GM12878 (cell line): Measurements from ENCODE around the gene NDST3. TPM values are rescaled to one million over a fixed set of nuclear protein-coding genes. Genes with fewer than 3 reads are reported as not detected.

Experiments used
- ATAC-seq: fragments of 200-7000 bp; cut with Tn5 transposase; 3 replicates; pipeline ENCODE4 v1.9.1; 2020; ENCODE audit warnings: mild to moderate bottlenecking, moderate library complexity
- BruUV-seq: library from RNA; stranded (reverse); fragments of 400-500 nt; replicated peaks from 2 replicates; lab custom pipeline; 2021; lab: Mats Ljungman, UMichigan
- CTCF ChIA-PET: fragments of 300-600 bp; sonication (Branson Sonifier 250); formaldehyde crosslinking; extraction: SDS; loops from one replicate; lab custom pipeline; 2021; ENCODE audit warnings: inconsistent platforms; lab: Yijun Ruan, JAX
- POLR2A ChIA-PET: fragments of 350-600 bp; formaldehyde crosslinking; extraction: SDS; loops from one replicate; lab custom pipeline; 2021; ENCODE audit warnings: inconsistent platforms; lab: Charles Lee
- RAD21 ChIA-PET: fragments of 300-600 bp; sonication (Branson Sonifier 250); formaldehyde crosslinking; loops from one replicate; lab custom pipeline; 2023; ENCODE audit warnings: antibody characterized with exemption; ENCODE audit not compliant: unreplicated experiment; lab: Charles Lee
- SMC1A ChIA-PET: fragments of 300-600 bp; sonication (Branson Sonifier 250); formaldehyde crosslinking; loops from one replicate; lab custom pipeline; 2023; ENCODE audit not compliant: unreplicated experiment, uncharacterized antibody; lab: Charles Lee
- DNase-seq: peaks from one replicate; pipeline ENCODE4 v3.0.0-alpha.2; 2011; ENCODE audit warnings: low read depth, low spot score
- FAIRE-seq: peaks from 3 replicates; lab custom pipeline; 2011; peaks lifted over from hg19 to GRCh38; lab: Jason Lieb, UNC
- H2AFZ ChIP-seq: 2 replicates; pipeline ENCODE4 v1.6.0; 2011; ENCODE audit warnings: low read depth, low read length, control low read depth; ENCODE audit not compliant: control insufficient read depth
- H3K27ac ChIP-seq: 2 replicates; pipeline ENCODE4 v1.5.1; 2011; ENCODE audit warnings: control low read depth; ENCODE audit not compliant: control insufficient read depth, insufficient read depth
- H3K27me3 ChIP-seq, 2 experiments: replicated peaks in 1 of 2; 2 replicates each; pipeline versions ENCODE4 v1.6.0 to v1.6.1; 2011; ENCODE audit warnings: low read length in 1 of 2; ENCODE audit not compliant: control insufficient read depth in 2 of 2, insufficient read depth in 2 of 2
- H3K36me3 ChIP-seq, 2 experiments: 2 replicates each; pipeline ENCODE4 v1.5.1; 2011; ENCODE audit warnings: low read length in 1 of 2; ENCODE audit not compliant: control insufficient read depth in 2 of 2, insufficient read depth in 2 of 2
- H3K4me1 ChIP-seq: 2 replicates; pipeline ENCODE4 v1.6.1; 2011; ENCODE audit warnings: mild to moderate bottlenecking, low read length, moderate library complexity, mixed read lengths; ENCODE audit not compliant: control insufficient read depth, insufficient read depth
- H3K4me2 ChIP-seq: 2 replicates; pipeline ENCODE4 v1.6.0; 2011; ENCODE audit warnings: control low read depth; ENCODE audit not compliant: control insufficient read depth, insufficient read depth
- H3K4me3 ChIP-seq: fragments of 200-600 bp; sonication (generic); 2 replicates; pipeline ENCODE4 v1.5.1; 2016
- H3K79me2 ChIP-seq: 2 replicates; pipeline ENCODE4 v1.6.0; 2011; ENCODE audit warnings: low read length; ENCODE audit not compliant: control insufficient read depth, insufficient read depth
- H3K9ac ChIP-seq: 2 replicates; pipeline ENCODE4 v1.8.0; 2011; ENCODE audit warnings: low read length, control low read depth, mixed read lengths; ENCODE audit not compliant: control insufficient read depth, insufficient read depth
- H3K9me3 ChIP-seq: replicated peaks from 3 replicates; pipeline ENCODE4 v1.5.1; 2011; ENCODE audit warnings: mild to moderate bottlenecking, low read length; ENCODE audit not compliant: control insufficient read depth, insufficient read depth
- H4K20me1 ChIP-seq: 2 replicates; pipeline ENCODE4 v1.6.0; 2011; ENCODE audit not compliant: control insufficient read depth, insufficient read depth
- BHLHE40 ChIP-seq, 2 experiments: fragments of 450-650 bp in 1 of 2; IDR thresholded peaks; 2 replicates each; pipeline ENCODE4 v1.6.1; 2011 to 2017; ENCODE audit warnings: low read depth in 2 of 2, borderline replicate concordance in 1 of 2, improper control_type of control experiment in 1 of 2, low read length in 1 of 2, mild to moderate bottlenecking in 1 of 2
- BRCA1 ChIP-seq: IDR thresholded peaks from 2 replicates; pipeline ENCODE4 v1.6.1; 2011; ENCODE audit warnings: low read depth, low read length, improper control_type of control experiment
- NR2C1 ChIP-seq: fragments of 450-650 bp; IDR thresholded peaks from 2 replicates; pipeline ENCODE4 v1.6.1; 2017; ENCODE audit warnings: antibody characterized with exemption, mild to moderate bottlenecking, moderate library complexity
- NR2F1 ChIP-seq: fragments of 450-650 bp; conservative IDR thresholded peaks from 2 replicates; pipeline ENCODE4 v1.6.1; 2017; ENCODE audit warnings: mild to moderate bottlenecking
- POLR2A ChIP-seq: IDR thresholded peaks from 2 replicates; pipeline ENCODE4 v1.6.1; 2011; ENCODE audit warnings: low read depth, mild to moderate bottlenecking, low read length
- RAD51 ChIP-seq: fragments of 450-650 bp; IDR thresholded peaks from 2 replicates; pipeline ENCODE4 v1.6.1; 2016; ENCODE audit warnings: moderate library complexity, mild to moderate bottlenecking, inconsistent platforms
- RFX5 ChIP-seq: IDR thresholded peaks from 2 replicates; pipeline ENCODE4 v1.6.1; 2011; ENCODE audit warnings: low read depth, low read length, improper control_type of control experiment
- SMC3 ChIP-seq: IDR thresholded peaks from 2 replicates; pipeline ENCODE4 v1.6.1; 2011; ENCODE audit warnings: low read length, improper control_type of control experiment, borderline replicate concordance
- SPI1 ChIP-seq: IDR thresholded peaks from 2 replicates; pipeline ENCODE4 v1.6.1; 2011; ENCODE audit warnings: low read depth, mild to moderate bottlenecking, low read length, moderate library complexity, borderline replicate concordance; ENCODE audit not compliant: insufficient read depth
- SUZ12 ChIP-seq: fragments of 200-600 bp; sonication (generic); IDR thresholded peaks from one replicate; pipeline ENCODE4 v1.6.1; 2018; ENCODE audit warnings: antibody characterized with exemption, mild to moderate bottlenecking; ENCODE audit not compliant: unreplicated experiment
- USF1 ChIP-seq: IDR thresholded peaks from 2 replicates; pipeline ENCODE4 v1.6.1; 2011; ENCODE audit warnings: borderline replicate concordance, low read depth, mild to moderate bottlenecking, moderate library complexity, mixed read lengths, low read length; ENCODE audit not compliant: insufficient read depth; ENCODE audit errors: extremely low read length
- YY1 ChIP-seq: IDR thresholded peaks from 2 replicates; pipeline ENCODE4 v1.6.1; 2011; ENCODE audit warnings: low read depth, mild to moderate bottlenecking, low read length
- ZZZ3 ChIP-seq: IDR thresholded peaks from 2 replicates; pipeline ENCODE4 v1.6.1; 2011; ENCODE audit warnings: low read depth; ENCODE audit not compliant: control insufficient read depth, insufficient read length
- WGBS: methylation state at CpG from one replicate; pipeline ENCODE4 v1.1.6; 2016; ENCODE audit warnings: low lambda C conversion rate; ENCODE audit not compliant: insufficient replicate concordance, insufficient coverage; ENCODE audit errors: missing lambda C conversion rate; 5-methylcytosine and 5-hydroxymethylcytosine counted together
- in situ Hi-C: fragments of 300-500 bp; cut with MboI; formaldehyde crosslinking; loops from 9 replicates; pipeline ENCODE4 v1.14.3; 2018; ENCODE audit warnings: mixed read lengths
- intact Hi-C: fragments of 100-400 bp; cut with micrococcal nuclease; formaldehyde crosslinking; loops from one replicate; pipeline ENCODE4 v1.14.2; 2022; ENCODE audit not compliant: unreplicated experiment
- polyA plus RNA-seq, 11 experiments: library from polyadenylated mRNA; depleted of rRNA in 4 of 11; unstranded in 6 of 11; stranded (reverse) in 5 of 11; fragments of >200 nt; fragmentation: Nextera tagmentation in 4 of 11; fragmentation: Illumina TruSeq in 1 of 11; extraction: Ambion mirVana in 4 of 11; extraction: Trizol in 1 of 11; gene quantifications; 1 replicate in 1 of 11; 2 replicates in 10 of 11; pipeline versions ENCODE4 v1.2.1 to v1.2.3, GENCODE V29; 2011 to 2016; ENCODE audit warnings: inconsistent platforms in 2 of 11, missing spikeins in 2 of 11, low read depth in 1 of 11
- total RNA-seq, 4 experiments: library from RNA; depleted of rRNA in 3 of 4; stranded (reverse); fragments of >200 nt in 3 of 4; fragmentation: Illumina TruSeq in 1 of 4; extraction: Trizol in 1 of 4; gene quantifications; 2 replicates each; pipeline versions ENCODE4 v1.2.1 to v1.2.3, GENCODE V29; 2013 to 2021
- TF ChIP-seq, protein P1 (sequence below): IDR thresholded peaks from 2 replicates; pipeline ENCODE4 v1.6.1; 2012; ENCODE audit warnings: low read depth, low read length, improper control_type of control experiment

NDST3 gene
- total and polyA plus RNA-seq, 10 of the 15 experiments (the other 5 are each of a cell fraction or from before 2014, with no cell fraction given), result 0.03 TPM; not detected in 8

DNA sequence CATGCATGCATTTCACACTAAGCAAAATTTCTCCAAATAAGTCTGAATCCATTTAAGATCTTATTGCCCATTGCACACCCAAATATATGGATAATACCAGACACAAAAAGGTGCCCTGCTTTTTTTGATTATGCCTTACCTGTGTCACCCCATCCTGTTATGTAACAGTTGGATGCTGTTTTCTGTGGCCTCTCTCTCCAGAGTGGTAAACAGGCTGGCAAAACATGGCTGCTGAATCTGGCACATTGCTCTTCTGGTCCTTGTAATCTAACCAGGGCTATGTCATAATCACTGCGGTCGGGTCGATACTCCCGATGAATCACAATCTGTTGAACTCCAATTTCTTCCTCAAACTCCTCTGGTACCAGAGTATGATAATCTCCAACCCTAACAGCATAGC lies 248.4 kb downstream of the NDST3 start:
- H3K27me3 ChIP-seq, result no peaks in the 10 kb centered on the region
- WGBS, result 5% methylated on average over 4 of the region's 4 CpGs
- in situ Hi-C loops, result loop anchor here (10.0 kb wide), 2 partner anchors 302 to 402 kb away; partner anchors contain the start of gene METTL14
- no peak overlapping the region for H3K9ac ChIP-seq
- intact Hi-C loops, result loop anchor here (10.0 kb wide), 1 partner anchor 132 kb away; no protein-coding TSS in a partner anchor
- H4K20me1 ChIP-seq, result no peaks in the 10 kb centered on the region
- no peak for ATAC-seq
- TF ChIP-seq SMC3, result no peak
- TF ChIP-seq, all 136 proteins: peak for 0
- no TSS peak for BruUV-seq
- SMC1A ChIA-PET, result interaction anchor here (1.2 kb wide), 1 partner anchor 70 kb away, joined by 3 read pairs; the partner anchor contains the start of gene PRSS12
- DNase-seq (no peak), FAIRE-seq (no peak)
- H3K4me2 ChIP-seq, result no peak overlapping the region
- H3K36me3 ChIP-seq, result peaks cover 0 to 5% of the 10 kb centered on the region in 2 experiments; a peak in 2 of 4 replicates
- H3K27ac ChIP-seq, result no peak overlapping the region
- CTCF ChIA-PET, result interaction anchor here (2.0 kb wide), 1 partner anchor 12 kb away, joined by 4 read pairs; no protein-coding TSS in a partner anchor
- H3K9me3 ChIP-seq, result no peaks in the 10 kb centered on the region
- H3K4me1 ChIP-seq, result peaks cover 13% of the 10 kb centered on the region; the same call in 1 of the 2 replicates
- RAD21 ChIA-PET, result no interaction called here
- no peak overlapping the region for H3K4me3 ChIP-seq
- POLR2A ChIA-PET, result no interaction called here
- no peak overlapping the region for H2AFZ ChIP-seq
- peaks cover 26% of the 10 kb centered on the region for H3K79me2 ChIP-seq

- WGBS, result 4% methylated on average over 3 of the region's 3 CpGs
- H4K20me1 ChIP-seq, result no peaks in the 10 kb centered on the region
- POLR2A ChIA-PET, result interaction anchor here (1.0 kb wide), 1 partner anchor 401 kb away, joined by 3 read pairs; the partner anchor contains the start of gene METTL14
- intact Hi-C loops (loop anchor here (10.0 kb wide), 1 partner anchor 131 kb away; no protein-coding TSS in a partner anchor), in situ Hi-C loops (loop anchor here (10.0 kb wide), 2 partner anchors 301 to 401 kb away; partner anchors contain the start of gene METTL14)
- H3K36me3 ChIP-seq, result peaks cover 0 to 5% of the 10 kb centered on the region in 2 experiments; a peak in 2 of 4 replicates
- TF ChIP-seq SPI1 (peak; percentile 17; the same call in 1 of the 2 replicates), RFX5 (no peak), NR2C1 (peak; percentile 39; the same call in 1 of the 2 replicates), BHLHE40 (IDR thresholded peaks at IDR 0.05; ENCODE audit: borderline replicate concordance in 1 of 2, low read depth in 2 of 2, low read length in 1 of 2) (peak in 1 of 2 experiments; percentile 63; a peak in 1 of 4 replicates), POLR2A (no peak), ZZZ3 (no peak), BRCA1 (no peak), YY1 (peak; percentile 83), NR2F1 (peak; percentile 46; the same call in 1 of the 2 replicates), RAD51 (peak; percentile 90), SUZ12 (no peak), USF1 (peak; percentile 65)
- TF ChIP-seq, protein P1, sequence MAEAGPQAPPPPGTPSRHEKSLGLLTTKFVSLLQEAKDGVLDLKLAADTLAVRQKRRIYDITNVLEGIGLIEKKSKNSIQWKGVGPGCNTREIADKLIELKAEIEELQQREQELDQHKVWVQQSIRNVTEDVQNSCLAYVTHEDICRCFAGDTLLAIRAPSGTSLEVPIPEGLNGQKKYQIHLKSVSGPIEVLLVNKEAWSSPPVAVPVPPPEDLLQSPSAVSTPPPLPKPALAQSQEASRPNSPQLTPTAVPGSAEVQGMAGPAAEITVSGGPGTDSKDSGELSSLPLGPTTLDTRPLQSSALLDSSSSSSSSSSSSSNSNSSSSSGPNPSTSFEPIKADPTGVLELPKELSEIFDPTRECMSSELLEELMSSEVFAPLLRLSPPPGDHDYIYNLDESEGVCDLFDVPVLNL, result no peak
- DNase-seq (no peak), ATAC-seq (peak; percentile 56), FAIRE-seq (peak; percentile 18)
- no peak overlapping the region for H3K9ac ChIP-seq
- H3K27me3 ChIP-seq, result no peaks in the 10 kb centered on the region
- SMC1A ChIA-PET, result interaction anchor here (1.2 to 1.9 kb wide), 4 partner anchors 29 to 133 kb away, joined by 4 to 6 read pairs (median 5); partner anchors contain the start of gene PRSS12
- H3K4me1 ChIP-seq, result peaks cover 13% of the 10 kb centered on the region; the same call in 1 of the 2 replicates
- BruUV-seq, result no TSS peak
- H3K27ac ChIP-seq, result no peak overlapping the region
- RAD21 ChIA-PET, result interaction anchor here (1.5 kb wide), 1 partner anchor 69 kb away, joined by 4 read pairs; the partner anchor contains the start of gene PRSS12
- H2AFZ ChIP-seq, result peak overlapping the region; percentile 37
- 0 out of 2 replicates have a peak overlapping the region, but pooled peaks have one; percentile 22 for H3K4me2 ChIP-seq
- no peak overlapping the region for H3K4me3 ChIP-seq
- peaks cover 15% of the 10 kb centered on the region for H3K79me2 ChIP-seq
- H3K9me3 ChIP-seq, result no peaks in the 10 kb centered on the region
- CTCF ChIA-PET, result interaction anchor here (1.2 to 2.2 kb wide), 5 partner anchors 13 to 140 kb away, joined by 3 to 11 read pairs (median 4); partner anchors contain the start of gene PRSS12
Measured at GRCh38 chr4:118284169-118284568, 249.9 kb downstream of the NDST3 start.
